Measurements from ENCODE around the gene CASP2.

- TF ChIP-seq JUND (IDR thresholded peaks at IDR 0.05; ENCODE audit: low read length): no peak
- no peak for TF ChIP-seq TAF7 (optimal IDR thresholded peaks at IDR 0.05; ENCODE audit: borderline replicate concordance, low read depth, low read length)
- no peak for TF ChIP-seq EGR1 (IDR thresholded peaks at IDR 0.05; ENCODE audit: borderline replicate concordance, low read depth, low read length)
- TF ChIP-seq EZH2 (IDR thresholded peaks at IDR 0.05; ENCODE audit: low read depth, low read length, severe bottlenecking): no peak
- TF ChIP-seq, protein P1, sequence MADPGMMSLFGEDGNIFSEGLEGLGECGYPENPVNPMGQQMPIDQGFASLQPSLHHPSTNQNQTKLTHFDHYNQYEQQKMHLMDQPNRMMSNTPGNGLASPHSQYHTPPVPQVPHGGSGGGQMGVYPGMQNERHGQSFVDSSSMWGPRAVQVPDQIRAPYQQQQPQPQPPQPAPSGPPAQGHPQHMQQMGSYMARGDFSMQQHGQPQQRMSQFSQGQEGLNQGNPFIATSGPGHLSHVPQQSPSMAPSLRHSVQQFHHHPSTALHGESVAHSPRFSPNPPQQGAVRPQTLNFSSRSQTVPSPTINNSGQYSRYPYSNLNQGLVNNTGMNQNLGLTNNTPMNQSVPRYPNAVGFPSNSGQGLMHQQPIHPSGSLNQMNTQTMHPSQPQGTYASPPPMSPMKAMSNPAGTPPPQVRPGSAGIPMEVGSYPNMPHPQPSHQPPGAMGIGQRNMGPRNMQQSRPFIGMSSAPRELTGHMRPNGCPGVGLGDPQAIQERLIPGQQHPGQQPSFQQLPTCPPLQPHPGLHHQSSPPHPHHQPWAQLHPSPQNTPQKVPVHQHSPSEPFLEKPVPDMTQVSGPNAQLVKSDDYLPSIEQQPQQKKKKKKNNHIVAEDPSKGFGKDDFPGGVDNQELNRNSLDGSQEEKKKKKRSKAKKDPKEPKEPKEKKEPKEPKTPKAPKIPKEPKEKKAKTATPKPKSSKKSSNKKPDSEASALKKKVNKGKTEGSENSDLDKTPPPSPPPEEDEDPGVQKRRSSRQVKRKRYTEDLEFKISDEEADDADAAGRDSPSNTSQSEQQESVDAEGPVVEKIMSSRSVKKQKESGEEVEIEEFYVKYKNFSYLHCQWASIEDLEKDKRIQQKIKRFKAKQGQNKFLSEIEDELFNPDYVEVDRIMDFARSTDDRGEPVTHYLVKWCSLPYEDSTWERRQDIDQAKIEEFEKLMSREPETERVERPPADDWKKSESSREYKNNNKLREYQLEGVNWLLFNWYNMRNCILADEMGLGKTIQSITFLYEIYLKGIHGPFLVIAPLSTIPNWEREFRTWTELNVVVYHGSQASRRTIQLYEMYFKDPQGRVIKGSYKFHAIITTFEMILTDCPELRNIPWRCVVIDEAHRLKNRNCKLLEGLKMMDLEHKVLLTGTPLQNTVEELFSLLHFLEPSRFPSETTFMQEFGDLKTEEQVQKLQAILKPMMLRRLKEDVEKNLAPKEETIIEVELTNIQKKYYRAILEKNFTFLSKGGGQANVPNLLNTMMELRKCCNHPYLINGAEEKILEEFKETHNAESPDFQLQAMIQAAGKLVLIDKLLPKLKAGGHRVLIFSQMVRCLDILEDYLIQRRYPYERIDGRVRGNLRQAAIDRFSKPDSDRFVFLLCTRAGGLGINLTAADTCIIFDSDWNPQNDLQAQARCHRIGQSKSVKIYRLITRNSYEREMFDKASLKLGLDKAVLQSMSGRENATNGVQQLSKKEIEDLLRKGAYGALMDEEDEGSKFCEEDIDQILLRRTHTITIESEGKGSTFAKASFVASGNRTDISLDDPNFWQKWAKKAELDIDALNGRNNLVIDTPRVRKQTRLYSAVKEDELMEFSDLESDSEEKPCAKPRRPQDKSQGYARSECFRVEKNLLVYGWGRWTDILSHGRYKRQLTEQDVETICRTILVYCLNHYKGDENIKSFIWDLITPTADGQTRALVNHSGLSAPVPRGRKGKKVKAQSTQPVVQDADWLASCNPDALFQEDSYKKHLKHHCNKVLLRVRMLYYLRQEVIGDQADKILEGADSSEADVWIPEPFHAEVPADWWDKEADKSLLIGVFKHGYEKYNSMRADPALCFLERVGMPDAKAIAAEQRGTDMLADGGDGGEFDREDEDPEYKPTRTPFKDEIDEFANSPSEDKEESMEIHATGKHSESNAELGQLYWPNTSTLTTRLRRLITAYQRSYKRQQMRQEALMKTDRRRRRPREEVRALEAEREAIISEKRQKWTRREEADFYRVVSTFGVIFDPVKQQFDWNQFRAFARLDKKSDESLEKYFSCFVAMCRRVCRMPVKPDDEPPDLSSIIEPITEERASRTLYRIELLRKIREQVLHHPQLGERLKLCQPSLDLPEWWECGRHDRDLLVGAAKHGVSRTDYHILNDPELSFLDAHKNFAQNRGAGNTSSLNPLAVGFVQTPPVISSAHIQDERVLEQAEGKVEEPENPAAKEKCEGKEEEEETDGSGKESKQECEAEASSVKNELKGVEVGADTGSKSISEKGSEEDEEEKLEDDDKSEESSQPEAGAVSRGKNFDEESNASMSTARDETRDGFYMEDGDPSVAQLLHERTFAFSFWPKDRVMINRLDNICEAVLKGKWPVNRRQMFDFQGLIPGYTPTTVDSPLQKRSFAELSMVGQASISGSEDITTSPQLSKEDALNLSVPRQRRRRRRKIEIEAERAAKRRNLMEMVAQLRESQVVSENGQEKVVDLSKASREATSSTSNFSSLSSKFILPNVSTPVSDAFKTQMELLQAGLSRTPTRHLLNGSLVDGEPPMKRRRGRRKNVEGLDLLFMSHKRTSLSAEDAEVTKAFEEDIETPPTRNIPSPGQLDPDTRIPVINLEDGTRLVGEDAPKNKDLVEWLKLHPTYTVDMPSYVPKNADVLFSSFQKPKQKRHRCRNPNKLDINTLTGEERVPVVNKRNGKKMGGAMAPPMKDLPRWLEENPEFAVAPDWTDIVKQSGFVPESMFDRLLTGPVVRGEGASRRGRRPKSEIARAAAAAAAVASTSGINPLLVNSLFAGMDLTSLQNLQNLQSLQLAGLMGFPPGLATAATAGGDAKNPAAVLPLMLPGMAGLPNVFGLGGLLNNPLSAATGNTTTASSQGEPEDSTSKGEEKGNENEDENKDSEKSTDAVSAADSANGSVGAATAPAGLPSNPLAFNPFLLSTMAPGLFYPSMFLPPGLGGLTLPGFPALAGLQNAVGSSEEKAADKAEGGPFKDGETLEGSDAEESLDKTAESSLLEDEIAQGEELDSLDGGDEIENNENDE (IDR thresholded peaks at IDR 0.05; ENCODE audit: insufficient replicate concordance, low read length): no peak
- no peak for TF ChIP-seq GABPA (IDR thresholded peaks at IDR 0.05; ENCODE audit: borderline replicate concordance, insufficient read depth, low read length)
Observed at GRCh38 chr7:143314127-143314526, 26.0 kb downstream of the CASP2 start.

Measured in H1 (cell line).